GM18508 (cell line): ENCODE measurements around the gene SLC35G3.
"Not testable (repeated sequence)": the region's sequence is repeated elsewhere in the genome, so short reads cannot be mapped to it uniquely, and the experiment has no call there.

Source experiments
- ATAC-seq: cut with Tn5 transposase; IDR thresholded peaks from one replicate; pipeline ENCODE4 v1.9.1; 2021; ENCODE audit warnings: moderate number of reproducible peaks; ENCODE audit not compliant: insufficient read depth, unreplicated experiment

The SLC35G3 gene

GRCh38 chr17:35194001-35194400 is at the start of gene SLC35G3:
Gene SLC35G3 (minus strand): TSS chr17:35194393. CDS start chr17:35194307, 86 bp downstream.
- not testable (repeated sequence) for ATAC-seq

DNA sequence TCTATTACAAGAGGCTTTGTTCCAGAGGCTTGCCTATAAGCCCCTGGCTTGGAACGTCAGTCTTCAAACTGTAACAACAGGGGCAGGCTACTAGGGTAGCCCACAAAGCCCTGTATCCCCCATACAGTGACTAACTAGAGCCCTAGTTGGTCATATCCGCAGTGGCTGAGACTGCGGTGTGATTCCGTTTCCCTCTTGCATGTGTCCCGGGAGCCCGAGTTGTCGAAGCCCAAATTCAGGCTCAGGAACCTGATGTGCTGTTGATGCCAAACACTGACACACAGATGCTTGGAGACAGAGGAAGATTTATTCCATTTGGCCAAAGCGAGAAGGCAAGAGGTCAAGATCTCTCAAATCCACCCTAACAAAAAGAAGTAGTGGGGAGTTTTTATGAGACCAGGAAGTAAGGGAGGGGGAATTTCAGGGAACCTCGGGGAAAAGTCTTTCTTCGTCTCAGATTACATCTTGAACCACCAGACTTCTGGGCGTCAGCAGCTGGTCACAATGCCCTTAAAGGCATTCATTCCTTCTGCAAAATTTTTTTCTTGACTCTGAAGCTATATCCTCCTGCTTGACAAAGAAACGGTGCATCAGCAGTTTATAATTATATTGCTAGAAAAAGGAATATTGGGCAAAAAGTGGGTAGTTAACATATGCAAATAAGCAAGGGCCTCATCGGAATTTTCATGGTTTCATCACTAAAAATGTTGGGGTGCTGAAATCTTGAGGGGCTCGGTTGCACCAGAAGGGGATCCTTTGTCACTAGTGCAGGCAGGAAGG is 49.6 kb upstream of the SLC35G3 start:
- ATAC-seq, result no peak

GRCh38 chr17:35242805-35243560 is 48.8 kb upstream of the SLC35G3 start, which contains the start of gene SLFN5:
Gene SLFN5 (plus strand): TSS chr17:35243072. CDS start chr17:35258691, 15,619 bp downstream.
- ATAC-seq, result no peak

DNA sequence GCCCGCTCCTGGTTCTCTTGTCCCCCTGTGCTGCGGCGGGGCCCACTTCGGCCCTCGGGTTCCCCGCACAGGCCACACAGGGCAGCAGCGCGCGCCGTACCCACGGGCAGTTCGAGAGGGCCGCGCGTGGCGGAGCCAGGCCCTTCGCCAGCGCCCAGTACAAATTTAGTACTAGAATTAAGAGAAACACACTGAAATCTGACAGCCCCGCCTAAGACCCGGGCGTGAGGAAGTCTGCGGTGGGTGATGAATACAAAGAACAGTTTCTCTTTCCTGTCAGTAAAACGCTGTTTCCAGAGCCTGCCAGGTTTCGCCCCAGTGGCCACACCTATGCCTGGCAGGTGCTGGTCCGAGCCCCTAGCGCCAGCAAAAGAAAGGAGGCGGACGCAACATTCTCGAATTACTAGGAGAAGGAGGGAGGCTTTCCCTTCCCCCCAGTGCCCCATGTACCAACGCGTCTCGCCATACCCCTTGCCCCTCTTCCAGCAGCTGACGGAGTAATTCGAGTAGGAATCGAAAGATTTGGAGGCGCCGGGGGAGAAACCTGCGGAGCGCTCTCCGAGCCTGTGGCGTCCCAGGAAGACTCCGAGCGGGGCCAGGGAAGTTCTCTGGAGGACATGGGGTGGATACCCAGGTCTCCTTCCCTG is 48.1 kb upstream of the SLC35G3 start:
- no peak for ATAC-seq

DNA sequence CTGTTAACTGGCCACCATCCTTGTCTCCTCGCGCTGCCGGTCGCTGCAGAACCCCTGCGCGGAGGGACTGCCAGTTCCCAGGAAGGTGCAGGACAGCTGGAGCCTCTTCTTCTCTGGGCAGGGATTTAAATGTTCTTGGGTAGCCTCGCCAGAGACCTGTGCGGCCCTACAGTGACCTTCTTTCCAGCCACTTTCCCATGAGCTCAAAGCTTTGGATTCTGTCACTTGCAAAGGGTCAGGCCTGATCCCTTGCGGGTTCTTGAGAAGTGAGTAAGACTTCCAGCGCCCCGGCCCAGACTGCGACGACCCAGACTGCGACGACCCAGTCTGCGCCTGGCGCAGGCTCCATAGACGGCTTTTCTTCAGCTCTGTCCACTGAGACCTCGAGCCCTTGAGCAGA is 47.3 kb upstream of the SLC35G3 start:
- ATAC-seq, result no peak

DNA sequence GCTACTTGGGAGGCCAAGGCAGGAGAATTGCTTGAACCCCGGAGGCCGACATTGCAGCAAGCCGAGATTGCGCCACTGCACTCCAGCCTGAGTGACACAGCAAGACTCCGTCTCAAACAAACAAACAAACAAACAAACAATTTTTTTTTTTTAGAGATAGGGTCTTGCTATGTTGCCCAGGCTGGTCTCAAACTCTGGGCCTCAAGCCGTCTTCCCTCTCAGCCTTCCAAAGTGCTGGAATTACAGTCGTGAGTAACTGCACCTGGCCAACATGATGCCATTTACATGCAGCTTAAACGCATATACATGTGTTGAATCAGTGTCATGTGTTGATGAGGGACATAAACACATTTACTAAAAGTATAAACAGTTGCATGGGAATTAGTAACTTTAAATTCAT is 46.7 kb upstream of the SLC35G3 start:
- no peak for ATAC-seq

- no peak for ATAC-seq
Observed at GRCh38 chr17:35239823-35240222, 45.6 kb upstream of the SLC35G3 start.

GRCh38 chr17:35238821-35239220 is 44.6 kb upstream of the SLC35G3 start:
- ATAC-seq, result no peak

DNA sequence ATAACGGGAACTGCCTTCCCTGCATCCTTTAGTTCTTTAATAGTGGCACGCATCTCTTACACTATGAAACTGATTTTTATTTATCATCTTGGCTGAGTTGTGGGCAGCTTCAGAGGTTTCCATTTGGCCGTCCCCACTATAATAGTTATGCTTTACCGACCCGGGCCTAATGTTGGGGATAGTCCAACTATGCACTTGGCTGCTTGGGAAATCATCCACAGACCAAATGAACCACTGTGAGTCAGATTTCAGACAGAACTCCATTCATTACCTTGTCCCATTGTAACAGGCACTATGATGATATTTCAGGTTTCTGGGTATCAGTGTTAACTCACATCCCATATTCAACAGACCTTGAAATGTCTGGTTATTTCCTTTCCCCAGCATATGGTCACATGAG is 42.6 kb upstream of the SLC35G3 start:
- no peak for ATAC-seq

DNA sequence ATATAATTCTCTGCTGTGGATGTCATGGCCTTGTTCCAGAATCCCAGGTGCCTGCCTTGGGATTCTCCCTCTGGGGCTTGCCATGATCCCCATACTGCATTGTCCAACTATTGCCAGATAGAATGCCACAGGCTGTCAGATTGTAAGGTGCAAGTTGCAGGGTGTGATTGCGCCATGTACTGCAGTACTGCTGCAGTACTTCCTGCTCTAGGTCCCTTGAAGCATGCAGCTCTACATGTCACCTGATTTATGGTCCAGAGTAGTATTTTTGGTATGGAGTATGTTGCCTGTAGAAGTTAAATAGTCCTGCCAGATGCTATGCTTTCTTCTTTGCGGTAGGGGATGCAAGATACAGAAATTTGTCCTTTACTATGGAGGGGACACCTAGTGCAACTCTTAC is 41.7 kb upstream of the SLC35G3 start:
- ATAC-seq, result no peak

- no peak for ATAC-seq
Observed at GRCh38 chr17:35235289-35235688, 41.1 kb upstream of the SLC35G3 start.

DNA sequence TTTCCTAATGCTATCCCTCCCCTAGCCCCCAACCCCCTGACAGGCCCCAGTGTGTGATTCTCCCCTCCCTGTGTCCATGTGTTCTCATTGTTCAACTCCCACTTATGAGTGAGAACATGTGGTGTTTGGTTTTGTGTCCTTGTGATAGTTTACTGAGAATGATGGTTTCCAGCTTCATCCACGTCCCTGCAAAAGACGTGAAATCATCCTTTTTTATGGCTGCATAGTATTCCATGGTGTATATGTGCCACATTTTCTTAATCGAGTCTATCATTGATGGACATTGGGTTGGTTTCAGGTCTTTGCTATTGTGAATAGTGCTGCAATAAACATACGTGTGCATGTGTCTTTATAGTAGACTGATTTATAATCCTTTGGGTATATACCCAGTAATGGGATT is 40.1 kb upstream of the SLC35G3 start:
- ATAC-seq, result not testable (repeated sequence)

DNA sequence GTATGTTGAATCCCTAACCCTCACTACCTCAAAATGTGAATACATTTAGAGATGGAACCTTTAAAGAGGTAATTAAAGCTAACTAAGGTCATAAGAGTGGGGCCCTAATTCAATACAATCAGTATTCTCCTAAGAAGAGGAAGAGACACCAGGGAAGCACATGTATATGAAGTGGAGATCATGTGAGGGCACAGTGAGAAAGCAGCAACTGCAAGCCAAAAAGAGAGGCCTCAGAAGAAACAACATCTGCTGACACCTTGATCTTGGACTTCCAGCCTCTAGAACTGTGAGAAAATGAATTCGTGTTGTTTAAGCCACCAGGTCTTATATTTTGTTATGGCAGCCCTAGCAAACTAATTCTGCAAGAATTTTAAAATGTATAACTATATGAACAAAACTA is 35.4 kb upstream of the SLC35G3 start:
- ATAC-seq, result no peak

GRCh38 chr17:35227546-35227945 is 33.4 kb upstream of the SLC35G3 start:
- no peak for ATAC-seq

DNA sequence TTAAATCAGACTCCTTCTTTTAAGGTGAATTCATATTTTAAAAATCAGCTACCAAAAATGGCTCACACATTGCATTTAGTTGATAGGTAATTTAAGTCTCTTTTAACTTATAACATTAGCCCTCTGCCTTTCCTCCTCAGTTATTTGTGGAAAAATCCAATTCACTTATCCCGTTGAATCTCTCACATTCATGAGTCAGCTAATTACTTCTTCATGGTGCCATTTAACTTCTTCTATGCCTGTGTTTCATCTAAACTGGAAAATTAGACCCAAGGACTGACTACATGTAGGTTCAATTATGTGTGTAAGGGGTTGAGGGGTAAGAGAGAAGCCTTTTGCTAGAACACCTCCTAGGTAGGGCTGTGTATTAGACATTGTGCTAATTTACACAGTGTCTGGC is 30.2 kb upstream of the SLC35G3 start:
- ATAC-seq, result no peak

- ATAC-seq, result no peak
Observed at GRCh38 chr17:35222452-35222851, 28.3 kb upstream of the SLC35G3 start.

DNA sequence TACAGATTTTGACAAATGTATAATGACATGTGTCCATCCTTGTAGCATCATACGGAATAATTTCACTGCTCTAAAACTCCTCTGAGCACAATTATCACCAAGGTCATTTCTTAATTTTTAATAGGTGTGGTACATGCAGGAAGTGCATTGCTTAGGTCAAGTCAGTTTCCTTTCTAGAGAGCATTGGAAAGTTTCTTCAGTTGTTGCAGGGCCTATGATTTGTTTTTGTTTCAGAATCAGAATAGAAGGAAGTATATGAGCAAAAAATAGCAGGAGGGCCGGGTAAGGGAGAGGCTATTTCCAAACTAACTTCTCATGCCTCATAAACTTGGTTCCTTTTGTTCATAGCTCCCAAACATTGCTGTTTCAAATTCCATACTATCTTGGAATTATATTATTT is 24.7 kb upstream of the SLC35G3 start:
- no peak for ATAC-seq

GRCh38 chr17:35217107-35217506 is 22.9 kb upstream of the SLC35G3 start:
- ATAC-seq, result no peak

GRCh38 chr17:35214631-35215273 is 20.6 kb upstream of the SLC35G3 start:
- ATAC-seq, result no peak

GRCh38 chr17:35214192-35214591 is 20.0 kb upstream of the SLC35G3 start:
- no peak for ATAC-seq
